GM21526 (cell line): ENCODE results near the gene SQSTM1.
"Not testable (repeated sequence)": the region's sequence is repeated elsewhere in the genome, so short reads cannot be mapped to it uniquely, and the experiment has no call there.

Source experiments
- ATAC-seq: cut with Tn5 transposase; IDR thresholded peaks from one replicate; pipeline ENCODE4 v1.9.1; 2021; ENCODE audit warnings: moderate library complexity; ENCODE audit not compliant: unreplicated experiment, low FRiP score

SQSTM1 gene

DNA sequence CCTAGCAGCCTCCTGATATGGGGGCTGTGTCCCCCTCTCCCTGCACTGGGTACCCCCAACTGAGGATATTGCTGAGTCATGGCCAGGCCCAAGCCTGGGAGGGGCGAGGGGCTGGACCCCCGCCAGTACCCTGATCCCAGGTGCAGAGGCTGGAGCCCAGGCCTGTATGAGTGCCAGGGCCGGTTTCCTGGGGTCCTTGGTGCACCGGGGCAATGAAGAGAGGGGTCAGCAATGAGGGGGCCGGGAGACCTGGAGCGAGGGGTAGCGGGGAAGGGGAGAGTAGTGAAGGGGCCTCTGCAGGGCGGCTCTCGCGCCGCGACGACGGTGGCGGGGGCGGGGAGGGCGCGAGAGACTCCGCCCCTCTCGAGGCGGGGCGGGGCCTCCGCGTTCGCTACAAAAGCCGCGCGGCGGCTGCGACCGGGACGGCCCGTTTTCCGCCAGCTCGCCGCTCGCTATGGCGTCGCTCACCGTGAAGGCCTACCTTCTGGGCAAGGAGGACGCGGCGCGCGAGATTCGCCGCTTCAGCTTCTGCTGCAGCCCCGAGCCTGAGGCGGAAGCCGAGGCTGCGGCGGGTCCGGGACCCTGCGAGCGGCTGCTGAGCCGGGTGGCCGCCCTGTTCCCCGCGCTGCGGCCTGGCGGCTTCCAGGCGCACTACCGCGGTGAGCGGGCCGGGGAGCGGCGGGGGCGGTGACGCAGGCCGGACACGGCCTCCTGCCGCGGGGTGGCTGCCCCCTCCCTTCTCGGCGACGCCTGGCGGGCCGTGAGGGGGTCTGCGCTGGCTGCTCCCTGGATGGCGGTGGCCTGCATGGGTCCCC is at the start of gene SQSTM1:
Gene SQSTM1 (plus strand): TSS at position 423 of the 815 bp plus-strand sequence. CDS start 32 bp downstream, at position 455.
- peak; percentile 37 for ATAC-seq

DNA sequence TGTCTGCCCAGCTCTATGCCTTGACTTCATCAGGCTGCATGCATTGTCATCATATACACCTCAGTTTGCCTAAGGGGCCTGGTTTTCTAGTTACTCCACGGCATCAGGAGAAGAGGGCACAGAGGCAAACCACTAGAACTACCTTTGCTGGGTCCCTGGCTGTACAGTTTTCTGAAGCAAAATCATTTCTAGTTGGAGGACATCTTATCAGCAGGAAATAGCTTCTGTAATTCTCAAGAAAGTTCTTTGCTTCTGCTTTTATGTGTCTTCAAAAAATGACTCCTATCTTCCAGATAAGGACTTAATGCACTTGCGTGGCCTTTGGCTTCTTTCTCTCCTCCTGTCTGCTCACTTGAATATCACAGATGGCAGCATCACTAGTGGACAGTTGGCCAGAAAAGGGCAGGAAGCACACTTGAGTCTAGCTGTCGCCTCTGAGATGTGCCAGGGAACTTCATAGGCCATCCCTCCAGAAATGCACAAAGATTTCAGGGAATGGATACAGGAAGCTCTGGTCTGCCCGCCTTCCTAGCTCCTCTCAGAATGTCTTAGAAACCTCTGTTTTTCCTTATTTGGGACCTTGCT is 49.3 kb upstream of the SQSTM1 start:
- ATAC-seq = no peak

DNA sequence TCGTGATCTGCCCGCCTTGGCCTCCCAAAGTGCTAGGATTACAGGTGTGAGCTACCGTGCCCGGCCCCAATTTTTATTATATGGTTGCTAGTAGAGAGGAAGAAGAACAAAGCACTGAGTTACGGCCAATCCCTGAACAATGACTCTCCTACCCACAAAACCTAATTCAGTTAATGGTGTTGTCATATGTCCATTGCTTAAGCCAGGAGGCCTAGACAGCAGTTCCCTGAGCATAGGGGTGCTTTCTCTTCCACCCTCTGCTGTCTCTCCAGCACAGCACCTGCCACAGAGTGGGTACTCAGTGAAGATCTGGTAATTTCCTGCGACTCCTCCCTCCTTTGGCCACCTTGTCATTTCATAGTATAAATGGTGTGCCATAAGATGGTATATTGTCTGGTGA is 48.4 kb upstream of the SQSTM1 start:
- ATAC-seq = no peak

DNA sequence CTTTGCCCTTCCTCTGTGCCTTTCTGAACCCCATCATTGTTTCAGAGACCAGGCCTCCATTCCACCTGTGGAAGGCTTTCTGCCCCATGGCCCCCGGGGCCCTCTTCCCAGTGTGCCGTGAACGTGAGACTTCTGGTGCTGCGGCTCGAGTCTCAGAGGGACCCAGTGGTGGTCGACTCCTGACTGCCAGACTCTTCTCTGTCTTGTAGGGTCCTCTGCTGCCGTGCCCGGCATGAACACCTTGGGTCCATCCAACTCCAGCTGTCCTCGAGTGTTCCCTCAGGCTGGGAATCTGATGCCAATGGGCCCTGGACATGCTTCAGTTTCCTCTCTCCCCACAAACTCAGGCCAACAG is 47.0 kb upstream of the SQSTM1 start:
- ATAC-seq = no peak

DNA sequence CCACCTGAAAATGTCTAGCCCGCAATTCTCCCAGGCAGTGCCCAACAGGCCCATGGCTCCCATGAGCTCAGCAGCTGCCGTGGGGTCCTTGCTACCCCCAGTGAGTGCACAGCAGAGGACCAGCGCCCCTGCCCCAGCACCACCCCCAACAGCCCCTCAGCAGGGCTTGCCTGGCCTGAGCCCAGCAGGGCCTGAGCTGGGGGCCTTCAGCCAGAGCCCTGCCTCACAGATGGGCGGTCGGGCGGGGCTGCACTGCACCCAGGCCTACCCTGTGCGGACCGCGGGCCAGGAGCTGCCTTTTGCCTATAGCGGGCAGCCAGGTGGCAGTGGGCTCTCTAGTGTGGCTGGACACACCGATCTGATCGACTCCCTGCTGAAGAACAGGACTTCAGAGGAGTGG is 46.3 kb upstream of the SQSTM1 start:
- ATAC-seq = no peak

DNA sequence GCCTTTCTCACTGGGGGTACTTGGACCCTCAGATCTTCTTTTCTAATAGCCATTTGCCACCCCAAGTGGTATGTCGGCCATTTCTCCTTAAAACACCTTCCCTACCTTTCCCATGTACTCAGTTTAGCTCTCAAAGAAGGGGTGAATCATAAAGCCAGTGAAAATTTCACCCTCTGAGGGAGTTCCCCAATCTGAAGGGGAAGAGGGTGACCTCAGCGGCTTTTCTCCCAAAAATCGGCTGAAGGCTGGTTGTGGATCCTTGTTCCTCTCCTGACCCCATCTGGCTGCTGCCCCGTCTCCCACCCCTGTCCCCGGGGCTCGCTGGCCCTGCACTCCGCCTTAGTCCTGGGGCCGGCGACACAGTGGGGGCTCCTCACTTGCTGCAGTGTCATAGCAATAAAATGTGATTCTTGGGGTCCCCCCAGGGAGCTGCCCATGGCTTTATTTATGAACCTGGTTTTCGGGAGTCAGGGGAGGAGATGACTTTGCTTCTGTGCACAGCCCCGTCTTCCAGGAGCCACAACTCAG is 44.2 kb upstream of the SQSTM1 start:
- ATAC-seq = no peak

DNA sequence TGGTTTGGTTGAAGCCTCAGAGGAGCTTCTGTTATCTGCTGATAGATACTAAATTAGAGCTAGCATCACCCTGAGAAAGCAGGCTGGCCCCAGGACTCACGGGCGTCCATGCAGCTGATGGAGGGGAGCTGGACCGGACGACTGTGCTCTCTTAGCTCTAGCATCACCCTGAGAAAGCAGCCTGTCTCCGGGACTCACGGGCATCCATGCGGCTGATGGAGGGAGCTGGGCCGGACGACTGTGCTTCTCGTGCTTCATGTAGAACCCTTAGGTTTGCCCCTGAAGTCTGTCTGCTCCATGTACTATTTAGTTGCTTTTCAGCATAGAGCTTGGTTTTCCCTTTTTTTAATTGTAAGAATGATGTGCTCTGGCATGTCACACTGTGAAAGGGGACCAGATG is 43.2 kb upstream of the SQSTM1 start:
- ATAC-seq = no peak

DNA sequence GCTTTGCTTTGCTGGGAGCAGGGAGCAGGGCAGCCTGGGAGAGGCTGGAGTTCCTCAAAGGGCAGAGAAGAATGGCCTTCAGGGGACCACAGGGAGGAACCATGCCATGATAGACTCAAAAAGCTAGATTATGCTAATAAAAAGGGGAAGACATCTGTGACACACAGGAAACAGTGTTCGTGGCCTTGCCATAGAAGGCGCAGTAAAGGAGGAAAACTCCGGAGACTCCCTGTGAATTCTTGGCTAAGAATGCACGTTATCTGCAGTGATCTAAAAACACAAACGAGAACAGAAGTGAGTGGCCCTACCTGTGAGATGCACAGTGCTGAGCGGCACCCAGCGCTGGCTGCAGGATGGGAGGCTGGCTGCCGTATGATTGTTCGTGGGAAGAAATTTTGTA is 42.8 kb upstream of the SQSTM1 start:
- no peak for ATAC-seq

DNA sequence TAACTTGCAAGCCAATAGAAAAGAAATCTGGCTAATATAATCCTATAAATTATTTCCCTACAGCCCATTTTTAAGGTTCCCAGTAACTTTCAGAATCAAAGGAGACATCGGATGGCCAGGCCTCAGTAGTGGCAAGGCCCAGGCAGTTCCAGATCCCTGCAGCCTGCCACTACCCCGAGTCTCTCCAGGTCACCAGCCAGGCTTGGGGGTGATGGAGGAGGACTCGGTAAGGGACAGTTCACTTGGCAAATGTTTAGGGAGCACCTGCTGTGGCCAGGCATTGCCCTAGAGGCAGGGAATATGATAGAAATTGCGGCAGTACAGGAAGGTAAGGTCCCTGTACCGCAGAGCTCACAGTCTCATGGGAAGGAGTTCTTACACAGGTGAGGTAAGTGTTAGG is 42.1 kb upstream of the SQSTM1 start:
- no peak for ATAC-seq

DNA sequence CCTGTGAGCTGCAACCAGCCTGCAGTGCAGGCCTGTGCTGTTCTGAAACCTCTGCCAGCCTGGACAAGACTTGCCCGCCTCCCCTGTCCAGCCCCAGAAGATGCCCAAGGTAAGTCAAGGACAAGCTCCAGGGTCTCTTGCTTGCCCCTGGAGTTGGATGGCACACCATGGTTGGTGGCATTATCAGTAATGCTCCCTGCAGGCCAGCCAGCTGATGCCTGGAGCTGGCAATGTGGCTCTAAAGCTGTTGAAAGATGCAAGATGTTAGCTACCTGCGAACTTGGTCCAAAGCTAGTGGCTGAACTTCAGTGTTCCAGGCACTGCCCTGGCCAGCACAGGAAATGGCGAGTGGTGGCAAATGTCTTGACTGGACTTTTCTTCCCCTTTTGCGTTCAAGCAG is 40.9 kb upstream of the SQSTM1 start:
- ATAC-seq = no peak

DNA sequence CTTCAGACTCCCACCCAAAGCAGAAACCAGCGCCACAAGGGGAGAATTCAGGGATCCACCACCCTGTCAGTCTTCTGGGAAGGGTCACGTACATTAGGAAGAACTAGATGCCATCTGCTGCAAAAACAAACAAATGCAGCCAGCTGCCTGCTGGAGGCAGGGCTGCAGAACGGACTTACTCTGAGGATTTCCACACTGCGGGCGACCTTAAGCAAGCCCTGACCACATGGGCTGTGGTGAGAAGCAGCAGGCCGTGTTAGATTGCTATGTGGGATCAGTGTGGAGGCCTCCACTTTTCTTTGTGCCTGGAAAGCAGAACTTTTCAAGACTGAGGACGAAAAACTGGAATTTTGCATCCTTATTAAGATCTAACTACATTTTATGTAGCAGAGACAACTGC is 40.3 kb upstream of the SQSTM1 start:
- ATAC-seq = no peak

DNA sequence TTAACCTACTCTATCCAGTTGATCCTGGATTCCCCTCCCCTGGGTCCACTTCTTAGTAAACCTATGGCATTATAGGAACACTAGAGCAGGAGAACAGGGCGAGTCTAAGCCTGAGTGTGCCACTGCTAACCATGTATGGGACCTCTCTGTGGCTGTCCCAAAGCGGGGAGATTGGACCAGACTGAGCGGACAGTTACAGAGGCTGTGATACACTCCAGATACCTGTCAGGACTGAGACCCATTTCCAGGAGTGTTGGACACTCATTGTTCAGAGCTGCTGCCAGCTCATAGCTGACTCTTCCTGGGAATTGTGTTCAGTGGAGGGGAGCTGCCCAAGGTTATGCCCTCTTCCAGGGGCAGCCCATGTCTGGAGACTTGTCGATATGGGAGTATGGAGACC is 38.9 kb upstream of the SQSTM1 start:
- ATAC-seq = no peak

DNA sequence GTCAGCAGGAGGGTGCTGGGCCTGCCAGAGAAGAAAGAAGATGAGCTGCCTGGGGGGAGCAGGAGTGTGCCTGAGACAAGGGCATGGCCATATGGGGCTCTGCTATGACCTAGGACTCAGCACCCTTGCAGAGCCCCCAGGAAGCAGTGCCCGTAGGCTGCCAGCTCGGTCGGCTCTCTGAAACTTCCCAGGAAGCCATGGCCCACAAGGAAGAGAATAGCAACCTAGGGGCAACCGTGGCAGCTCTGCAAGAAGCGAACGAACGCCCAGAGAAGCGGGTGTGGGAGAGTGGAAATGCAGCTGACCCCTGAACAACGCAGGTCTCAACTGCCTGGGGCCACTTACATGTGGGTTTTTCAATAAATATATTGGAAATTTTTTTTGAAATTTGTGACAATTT is 37.6 kb upstream of the SQSTM1 start:
- no peak for ATAC-seq

DNA sequence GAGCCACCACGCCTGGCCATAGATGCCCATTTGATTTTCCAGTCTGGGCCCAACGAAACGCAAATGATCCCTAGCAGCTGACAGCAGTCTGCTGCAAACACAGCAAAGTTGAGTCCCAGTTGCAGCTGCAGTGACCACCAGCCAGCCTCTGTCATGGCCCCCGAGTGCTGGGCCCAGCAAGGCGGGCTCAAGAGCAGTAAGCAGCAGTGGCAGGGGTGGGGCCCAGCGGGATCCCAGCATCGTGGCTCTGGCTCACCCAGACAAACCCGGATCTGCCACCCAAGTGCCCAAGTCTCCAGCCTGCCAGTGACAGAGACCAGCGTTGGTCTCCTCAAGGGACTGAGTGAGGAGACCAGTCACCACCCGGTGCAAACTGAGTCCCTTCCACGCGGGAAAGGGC is 33.8 kb upstream of the SQSTM1 start:
- no peak for ATAC-seq

DNA sequence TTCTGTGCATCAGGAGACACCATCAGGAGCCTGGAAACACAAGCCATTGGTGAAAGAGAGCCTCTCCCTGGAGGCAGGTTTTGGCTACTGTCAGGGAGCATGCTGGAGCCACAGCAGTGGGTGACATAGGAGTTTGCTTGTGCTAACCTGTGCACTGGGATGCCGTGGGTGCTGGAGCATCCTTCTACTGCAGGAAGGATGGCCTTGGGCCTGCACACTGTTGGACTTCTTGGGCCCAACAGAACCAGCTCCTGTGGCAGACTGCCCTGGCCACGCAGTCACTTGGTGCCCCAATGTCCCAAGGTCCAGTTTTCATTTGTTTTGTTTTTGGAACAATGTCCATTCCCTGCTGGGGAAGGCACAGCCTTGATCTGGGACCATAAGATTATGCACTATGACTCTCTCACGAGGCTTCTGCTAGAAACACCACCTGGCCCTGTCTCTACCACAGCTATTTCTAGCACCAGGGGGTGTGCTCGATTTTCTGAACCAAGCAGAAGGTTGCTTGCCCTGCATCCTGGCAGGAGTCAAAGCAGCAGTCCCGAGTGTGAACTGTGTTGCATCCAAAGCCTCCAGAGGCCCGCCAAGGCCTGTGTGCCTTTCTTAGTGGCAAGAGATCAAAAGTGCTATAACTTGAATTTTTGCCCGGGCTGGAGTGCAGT is 32.4 kb upstream of the SQSTM1 start:
- no peak for ATAC-seq

DNA sequence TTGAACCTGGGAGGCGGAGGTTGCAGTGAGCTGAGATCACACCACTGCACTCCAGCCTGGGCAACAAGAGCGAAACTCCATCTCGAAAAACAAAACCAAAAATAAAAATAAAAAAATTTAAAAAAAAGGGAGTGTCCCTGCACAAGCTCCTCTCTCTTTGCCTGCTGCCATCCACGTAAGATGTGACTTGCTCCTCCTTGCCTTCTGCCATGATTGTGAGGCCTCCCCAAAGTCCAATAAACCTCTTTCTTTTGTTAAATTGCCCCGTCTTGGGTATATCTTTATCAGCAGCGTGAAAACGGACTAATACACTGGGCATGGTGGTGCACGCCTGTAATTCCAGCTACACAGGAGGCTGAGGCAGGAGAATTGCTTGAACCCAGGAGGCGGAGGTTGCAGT is 31.4 kb upstream of the SQSTM1 start:
- not testable (repeated sequence) for ATAC-seq

DNA sequence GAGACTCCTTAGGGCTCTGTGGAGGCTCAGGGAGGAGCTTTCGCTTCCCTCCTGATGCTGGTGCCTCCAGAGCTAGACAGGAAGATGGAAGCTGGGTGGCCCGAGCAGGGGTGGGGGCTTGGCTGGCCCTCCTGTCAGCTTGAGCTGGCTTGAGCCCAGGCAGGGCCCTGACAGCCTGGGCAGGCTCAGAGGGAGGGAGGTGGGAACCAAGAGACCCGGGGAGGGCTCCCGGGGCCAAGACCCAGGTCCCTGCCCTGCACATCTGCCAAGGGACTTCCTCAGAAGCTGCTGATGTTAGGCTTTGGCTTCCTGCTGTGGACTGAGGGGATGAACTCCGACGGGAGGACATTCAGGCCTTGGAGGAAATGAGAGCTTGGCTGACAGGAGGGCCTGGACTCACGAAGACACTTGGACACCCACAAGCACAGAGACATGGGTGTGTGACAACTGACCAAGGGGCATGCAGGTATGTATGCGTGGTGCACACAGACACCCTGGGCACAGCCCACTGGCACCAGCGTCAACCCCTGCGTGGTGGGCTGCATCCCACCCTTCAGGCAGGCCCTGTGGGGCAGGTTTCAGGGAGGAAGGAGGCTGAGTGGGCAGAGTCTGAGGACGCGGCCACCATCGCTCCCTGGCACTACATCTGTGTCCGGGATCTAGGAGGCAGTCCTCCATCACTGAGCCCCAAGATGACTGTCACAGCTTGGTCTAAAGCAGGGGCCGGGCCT is 28.7 kb upstream of the SQSTM1 start:
- no peak for ATAC-seq

DNA sequence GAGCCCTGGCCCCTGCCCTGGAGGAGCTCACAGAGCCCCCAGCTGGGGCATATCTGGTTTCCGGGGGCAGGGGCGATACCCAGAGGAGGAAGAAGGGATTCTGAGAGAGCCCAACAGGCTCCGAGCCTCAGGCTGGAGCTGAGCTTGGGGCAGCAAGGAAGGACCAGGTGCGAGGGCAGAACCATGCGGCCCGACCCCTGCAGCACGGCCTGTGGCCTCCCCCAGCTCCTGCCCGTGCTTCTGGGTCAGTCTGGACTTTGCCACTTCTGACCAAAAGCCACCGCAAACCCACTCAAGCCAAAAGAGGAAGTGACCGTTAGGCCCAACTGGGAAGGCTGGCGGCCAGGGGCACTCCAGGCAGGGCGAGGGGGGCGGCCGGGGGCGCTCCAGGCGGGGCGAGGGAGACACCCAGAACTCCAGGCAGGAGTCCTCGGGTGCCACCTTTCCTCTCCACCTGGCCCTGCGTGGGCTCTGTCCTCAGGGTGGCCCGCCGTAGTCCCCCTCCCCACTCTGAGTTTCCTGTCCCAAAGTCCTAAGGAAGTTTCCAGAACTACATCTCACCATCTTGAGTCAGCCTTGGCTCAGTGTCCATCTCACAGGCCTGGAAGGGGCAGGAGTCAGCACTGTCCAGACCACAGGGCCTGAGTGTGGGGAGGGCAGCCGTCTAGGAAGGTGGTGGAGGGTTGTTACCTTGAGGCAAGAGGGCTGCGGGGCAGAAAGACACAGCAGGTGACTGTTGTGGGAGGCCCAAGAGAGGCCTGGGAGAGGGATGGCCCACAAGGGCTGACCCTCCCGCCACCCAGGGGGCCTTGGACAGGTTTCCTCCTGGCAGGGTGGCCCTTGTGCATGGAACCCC is 27.9 kb upstream of the SQSTM1 start:
- ATAC-seq = no peak

DNA sequence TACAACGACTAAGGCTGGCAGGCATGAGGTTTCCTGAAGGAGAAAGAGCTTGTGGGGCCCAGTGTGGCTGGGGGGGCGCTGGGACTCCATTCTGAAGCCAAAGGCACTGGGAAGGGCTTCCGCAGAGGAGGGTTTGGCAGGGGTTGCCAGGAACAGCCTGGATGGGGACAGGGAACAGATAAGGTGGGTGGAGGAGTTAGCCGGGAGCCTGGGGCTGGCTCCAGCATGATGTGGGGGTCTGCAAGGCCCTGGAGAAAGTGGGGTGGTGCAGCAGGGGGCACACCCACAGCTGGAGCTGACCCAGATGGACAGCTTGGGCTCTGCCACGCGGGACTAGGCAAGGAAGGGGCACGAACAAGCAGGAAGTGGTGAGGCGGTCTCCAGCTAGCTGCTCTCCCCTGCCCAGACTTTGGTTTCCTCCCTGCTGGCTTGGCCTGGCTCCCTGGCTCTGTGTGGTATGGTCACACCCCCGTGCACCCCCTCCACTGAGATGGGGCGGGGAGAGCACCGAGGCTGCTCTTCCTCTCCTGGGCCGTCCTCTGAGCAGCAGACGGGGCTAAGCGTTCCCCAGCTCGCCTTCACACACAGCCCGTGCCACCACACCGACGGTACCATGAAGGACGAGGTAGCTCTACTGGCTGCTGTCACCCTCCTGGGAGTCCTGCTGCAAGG is 27.1 kb upstream of the SQSTM1 start, which contains the start of gene LTC4S:
Gene LTC4S (plus strand): TSS at position 519 of the 672 bp plus-strand sequence. CDS start 95 bp downstream, at position 614.
- ATAC-seq = no peak
